ENCODE results near the gene RPS6KC1. TPM values are rescaled to one million over a fixed set of nuclear protein-coding genes. Genes with fewer than 3 reads are reported as not detected.
A peak's percentile ranks its signal among the peaks of the same experiment; 100 is the strongest.
"Not testable (repeated sequence)": the region's sequence is repeated elsewhere in the genome, so short reads cannot be mapped to it uniquely, and the experiment has no call there.

The RPS6KC1 gene
- total RNA-seq, 1 donor from 2014 or later, result 27.8 TPM

DNA sequence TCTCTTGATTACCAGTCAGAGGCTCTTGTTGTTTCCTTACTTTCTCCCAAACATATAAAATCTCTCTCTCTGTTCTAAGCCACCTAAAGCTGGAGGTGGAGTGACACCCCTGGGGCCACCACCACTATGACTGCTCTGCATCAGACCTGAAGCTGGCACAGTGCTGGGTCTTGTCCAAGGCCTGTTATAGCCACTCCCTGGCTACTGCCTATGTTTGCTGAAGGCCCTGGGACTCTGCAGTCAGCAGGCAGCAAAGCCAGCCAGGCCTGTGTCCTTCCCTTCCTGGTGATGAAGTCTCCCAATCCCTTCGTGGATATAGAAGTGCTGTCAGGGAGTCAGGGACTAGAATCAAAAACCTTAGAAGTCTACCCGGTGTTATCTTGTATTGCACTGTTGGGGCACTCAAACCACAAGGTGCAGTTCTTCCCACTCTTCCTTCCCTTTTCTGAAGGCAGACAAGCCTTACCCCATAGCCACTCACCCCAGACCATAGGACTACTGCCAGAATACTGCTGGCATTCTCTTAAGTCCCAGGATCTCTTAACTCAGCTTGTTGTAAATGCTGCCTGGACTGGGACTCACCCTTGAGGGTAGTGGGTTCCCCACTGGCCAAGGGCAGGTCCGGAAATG, 103.1 kb downstream of the RPS6KC1 start:
- H3K4me3 Mint-ChIP-seq (ENCODE audit: low read depth), result no peak overlapping the region
- H3K4me1 Mint-ChIP-seq (ENCODE audit: low read depth), result no peaks in the 10 kb centered on the region
- DNase-seq (ENCODE audit: low spot score, unreplicated experiment), result no peak

DNA sequence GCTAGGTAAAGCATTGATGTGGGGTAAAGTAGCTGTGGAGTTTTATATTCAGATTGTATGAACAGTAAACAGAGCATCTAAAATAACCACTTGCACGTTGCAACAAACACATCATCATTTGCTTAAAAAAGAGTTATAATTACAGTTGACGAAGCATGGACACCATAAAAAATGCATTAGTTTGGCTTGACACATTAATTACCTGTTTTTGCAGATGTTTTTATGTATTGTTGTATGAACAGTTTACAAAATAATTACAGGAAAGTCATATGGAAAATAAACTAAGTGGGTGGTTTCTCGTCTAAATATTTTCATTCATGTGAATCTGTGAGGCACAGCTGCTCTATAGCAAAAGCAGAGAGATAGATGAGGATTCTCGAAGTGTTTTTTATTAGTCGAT, 108.3 kb downstream of the RPS6KC1 start:
- Mint-ChIP-seq H3K9me3 (ENCODE audit: low read depth) (peaks cover 3% of the 10 kb centered on the region), H3K27ac (no peak overlapping the region), H3K27me3 (no peaks in the 10 kb centered on the region), H3K36me3 (ENCODE audit: insufficient read depth) (peaks cover 15% of the 10 kb centered on the region), H3K4me1 (ENCODE audit: low read depth) (peaks cover 1% of the 10 kb centered on the region), H3K4me3 (ENCODE audit: low read depth) (no peak overlapping the region)
- DNase-seq (ENCODE audit: low spot score, unreplicated experiment), result no peak
- TF ChIP-seq, protein P1, sequence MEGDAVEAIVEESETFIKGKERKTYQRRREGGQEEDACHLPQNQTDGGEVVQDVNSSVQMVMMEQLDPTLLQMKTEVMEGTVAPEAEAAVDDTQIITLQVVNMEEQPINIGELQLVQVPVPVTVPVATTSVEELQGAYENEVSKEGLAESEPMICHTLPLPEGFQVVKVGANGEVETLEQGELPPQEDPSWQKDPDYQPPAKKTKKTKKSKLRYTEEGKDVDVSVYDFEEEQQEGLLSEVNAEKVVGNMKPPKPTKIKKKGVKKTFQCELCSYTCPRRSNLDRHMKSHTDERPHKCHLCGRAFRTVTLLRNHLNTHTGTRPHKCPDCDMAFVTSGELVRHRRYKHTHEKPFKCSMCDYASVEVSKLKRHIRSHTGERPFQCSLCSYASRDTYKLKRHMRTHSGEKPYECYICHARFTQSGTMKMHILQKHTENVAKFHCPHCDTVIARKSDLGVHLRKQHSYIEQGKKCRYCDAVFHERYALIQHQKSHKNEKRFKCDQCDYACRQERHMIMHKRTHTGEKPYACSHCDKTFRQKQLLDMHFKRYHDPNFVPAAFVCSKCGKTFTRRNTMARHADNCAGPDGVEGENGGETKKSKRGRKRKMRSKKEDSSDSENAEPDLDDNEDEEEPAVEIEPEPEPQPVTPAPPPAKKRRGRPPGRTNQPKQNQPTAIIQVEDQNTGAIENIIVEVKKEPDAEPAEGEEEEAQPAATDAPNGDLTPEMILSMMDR (IDR thresholded peaks at IDR 0.05; ENCODE audit: unreplicated experiment), result no peak

More for the DNA sequence above, 103.1 kb downstream of the RPS6KC1 start:
- TF ChIP-seq, protein P1 (IDR thresholded peaks at IDR 0.05; ENCODE audit: unreplicated experiment), result no peak
- H3K27ac Mint-ChIP-seq, result peak overlapping the region; percentile 89
- peaks cover 15% of the 10 kb centered on the region for H3K9me3 Mint-ChIP-seq (ENCODE audit: low read depth)
- H3K36me3 Mint-ChIP-seq (ENCODE audit: insufficient read depth), result peaks cover 31% of the 10 kb centered on the region
- H3K27me3 Mint-ChIP-seq, result no peaks in the 10 kb centered on the region

DNA sequence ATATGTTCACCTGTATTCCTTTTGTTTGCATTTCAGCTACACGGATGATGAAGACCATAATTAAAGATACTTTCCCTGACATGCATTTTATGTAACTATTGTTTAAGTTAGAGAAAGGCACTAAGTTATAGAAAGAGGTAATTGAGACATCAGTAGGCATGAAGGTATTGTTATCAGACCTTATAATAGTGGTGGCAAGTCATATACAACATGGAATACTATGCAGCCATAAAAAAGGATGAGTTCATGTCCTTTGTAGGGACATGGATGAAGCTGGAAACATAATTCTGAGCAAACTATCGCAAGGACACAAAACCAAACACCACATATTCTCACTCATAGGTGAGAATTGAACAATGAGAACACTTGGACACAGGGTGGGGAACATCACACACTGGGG, 109.4 kb downstream of the RPS6KC1 start:
- H3K27me3 Mint-ChIP-seq; H3K4me1 Mint-ChIP-seq (ENCODE audit: low read depth); H3K27ac Mint-ChIP-seq; H3K9me3 Mint-ChIP-seq (ENCODE audit: low read depth); H3K4me3 Mint-ChIP-seq (ENCODE audit: low read depth); DNase-seq (ENCODE audit: low spot score, unreplicated experiment): not testable (repeated sequence)
- peaks cover 14% of the 10 kb centered on the region for H3K36me3 Mint-ChIP-seq (ENCODE audit: insufficient read depth)

- Mint-ChIP-seq H3K4me3 (ENCODE audit: low read depth) (no peak overlapping the region), H3K27ac (no peak overlapping the region), H3K9me3 (ENCODE audit: low read depth) (peaks cover 3% of the 10 kb centered on the region), H3K27me3 (no peaks in the 10 kb centered on the region), H3K36me3 (ENCODE audit: insufficient read depth) (peaks cover 7% of the 10 kb centered on the region), H3K4me1 (ENCODE audit: low read depth) (peaks cover 1% of the 10 kb centered on the region)
- TF ChIP-seq, protein P1 (IDR thresholded peaks at IDR 0.05; ENCODE audit: unreplicated experiment), result no peak
- no peak for DNase-seq (ENCODE audit: low spot score, unreplicated experiment)
These were observed 111.3 kb downstream of the RPS6KC1 start for GRCh38 chr1:213162338-213162737.

DNA sequence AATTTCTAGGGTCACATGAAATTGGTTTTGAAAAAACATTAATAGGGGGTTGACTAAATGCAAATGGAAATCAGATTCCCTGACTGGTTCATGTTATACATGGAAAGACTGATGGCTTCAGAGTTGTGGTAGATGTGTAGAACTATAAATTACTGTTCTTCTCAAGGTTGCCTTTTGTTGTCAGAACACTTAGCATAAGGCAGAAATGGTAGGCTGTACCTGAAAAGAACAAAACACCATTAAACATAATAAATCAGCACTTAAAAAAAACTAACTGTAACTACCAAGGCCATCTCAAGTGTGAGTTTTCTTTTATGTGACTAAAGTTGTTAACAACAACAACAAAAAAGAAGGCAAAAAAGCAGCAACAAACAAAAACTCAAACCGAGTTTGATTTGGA, 111.8 kb downstream of the RPS6KC1 start:
- Mint-ChIP-seq H3K4me3 (ENCODE audit: low read depth) (no peak overlapping the region), H3K9me3 (ENCODE audit: low read depth) (peaks cover 3% of the 10 kb centered on the region), H3K36me3 (ENCODE audit: insufficient read depth) (peaks cover 6% of the 10 kb centered on the region), H3K27ac (peak overlapping the region; percentile 5), H3K27me3 (no peaks in the 10 kb centered on the region), H3K4me1 (ENCODE audit: low read depth) (peaks cover 1% of the 10 kb centered on the region)
- no peak for DNase-seq (ENCODE audit: low spot score, unreplicated experiment)
- TF ChIP-seq, protein P1 (IDR thresholded peaks at IDR 0.05; ENCODE audit: unreplicated experiment), result no peak

DNA sequence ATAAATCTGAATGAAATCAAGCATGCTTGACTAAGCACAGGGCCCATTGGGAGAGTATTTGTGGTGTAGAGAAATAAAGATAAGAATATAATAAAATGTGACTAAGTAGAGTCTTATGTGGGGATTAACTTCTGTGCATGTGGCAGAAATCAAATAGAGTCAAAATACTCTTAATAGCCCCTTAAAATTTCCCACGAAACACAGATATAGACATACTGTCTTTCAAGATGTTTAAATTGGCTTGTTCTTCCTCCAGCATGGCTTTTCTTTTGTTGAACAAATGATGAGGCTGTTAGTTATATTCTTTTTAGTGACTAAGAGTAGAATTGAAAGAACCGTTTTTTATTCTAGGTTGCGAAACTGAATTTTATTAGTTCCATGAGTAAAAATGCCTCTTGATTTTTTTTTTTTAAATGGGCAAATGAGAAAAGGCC, 112.3 kb downstream of the RPS6KC1 start:
- peaks cover 1% of the 10 kb centered on the region for H3K4me1 Mint-ChIP-seq (ENCODE audit: low read depth)
- H3K36me3 Mint-ChIP-seq (ENCODE audit: insufficient read depth), result peaks cover 6% of the 10 kb centered on the region

More for the DNA sequence above, 112.3 kb downstream of the RPS6KC1 start:
- no peak for DNase-seq (ENCODE audit: low spot score, unreplicated experiment)
- no peaks in the 10 kb centered on the region for H3K27me3 Mint-ChIP-seq
- H3K9me3 Mint-ChIP-seq (ENCODE audit: low read depth), result peaks cover 3% of the 10 kb centered on the region
- no peak overlapping the region for H3K4me3 Mint-ChIP-seq (ENCODE audit: low read depth)
- no peak overlapping the region for H3K27ac Mint-ChIP-seq
- TF ChIP-seq, protein P1 (IDR thresholded peaks at IDR 0.05; ENCODE audit: unreplicated experiment), result no peak

Measured in progenitor cell of endocrine pancreas (in vitro differentiated cells).